Raji (cell line): ENCODE data around the gene EXOC4.

Source experiments
- POLR2A ChIP-seq: IDR thresholded peaks from 2 replicates; pipeline ENCODE4 v1.6.1; 2011; ENCODE audit warnings: low read depth, low read length, control low read depth; ENCODE audit not compliant: insufficient read depth

The EXOC4 gene

GRCh38 chr7:134019251-134019650 is 766.4 kb downstream of the EXOC4 start:
- TF ChIP-seq POLR2A, result no peak

DNA sequence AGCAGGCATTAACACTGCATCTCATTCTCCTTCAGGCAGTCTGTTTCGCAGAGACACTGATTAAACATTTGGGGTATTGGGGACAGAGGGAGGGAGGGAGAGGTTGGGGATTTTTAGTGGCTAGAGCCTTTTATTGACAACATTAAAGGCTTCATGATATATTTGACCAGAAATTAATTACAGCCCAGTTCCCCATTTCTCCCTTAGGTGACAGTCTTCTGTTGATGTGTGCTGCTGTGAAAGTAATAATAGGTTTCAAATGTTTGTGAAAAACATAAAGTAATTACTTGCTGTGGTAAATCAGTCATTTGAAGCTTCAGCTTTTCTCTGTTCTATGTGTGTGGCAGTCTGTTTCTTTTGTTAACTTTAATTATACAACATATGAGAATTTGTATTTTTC is 769.0 kb downstream of the EXOC4 start:
- no peak for TF ChIP-seq POLR2A

GRCh38 chr7:134022286-134022911 is 769.5 kb downstream of the EXOC4 start:
- no peak for TF ChIP-seq POLR2A

DNA sequence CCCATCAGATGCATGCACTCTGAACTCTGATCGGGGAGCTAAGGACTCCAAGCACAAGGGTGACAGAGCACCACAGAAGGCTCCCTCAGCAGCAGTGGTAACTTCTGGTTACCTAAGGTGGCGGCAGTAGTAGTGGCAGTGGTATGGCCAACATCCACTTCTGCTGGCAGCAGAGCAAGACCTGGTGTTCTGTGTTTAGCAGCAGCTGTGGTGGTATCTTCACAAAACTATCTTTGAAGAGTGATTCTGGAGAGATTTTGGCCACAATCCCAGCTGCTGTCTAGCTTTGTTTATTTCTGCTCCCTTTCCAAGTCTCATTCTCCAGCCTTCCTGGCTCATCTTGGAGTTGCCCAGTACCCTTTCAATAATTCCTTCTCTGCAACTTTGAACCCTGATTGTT is 771.9 kb downstream of the EXOC4 start:
- no peak for TF ChIP-seq POLR2A

DNA sequence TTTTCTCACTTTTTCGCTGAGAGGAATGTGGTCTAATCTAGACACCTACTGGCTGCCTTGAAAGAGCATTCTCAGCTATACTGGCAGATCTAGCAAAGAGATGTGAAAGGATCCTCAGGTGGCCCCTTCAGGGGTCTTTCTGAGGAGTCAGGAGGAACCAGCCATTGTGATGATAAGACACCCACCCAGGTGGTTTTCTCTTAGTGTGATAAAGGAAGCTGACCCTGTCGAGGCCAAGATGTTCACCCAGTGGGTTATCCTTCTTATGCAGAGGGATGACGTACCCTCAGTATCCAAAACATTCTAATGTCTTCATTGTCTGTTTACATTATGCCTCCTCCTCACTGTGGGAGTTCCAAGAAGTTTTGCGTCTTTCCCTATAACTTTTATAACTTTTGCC is 776.0 kb downstream of the EXOC4 start:
- no peak for TF ChIP-seq POLR2A

- TF ChIP-seq POLR2A, result no peak
Measured at GRCh38 chr7:134029743-134030142, 776.9 kb downstream of the EXOC4 start.

DNA sequence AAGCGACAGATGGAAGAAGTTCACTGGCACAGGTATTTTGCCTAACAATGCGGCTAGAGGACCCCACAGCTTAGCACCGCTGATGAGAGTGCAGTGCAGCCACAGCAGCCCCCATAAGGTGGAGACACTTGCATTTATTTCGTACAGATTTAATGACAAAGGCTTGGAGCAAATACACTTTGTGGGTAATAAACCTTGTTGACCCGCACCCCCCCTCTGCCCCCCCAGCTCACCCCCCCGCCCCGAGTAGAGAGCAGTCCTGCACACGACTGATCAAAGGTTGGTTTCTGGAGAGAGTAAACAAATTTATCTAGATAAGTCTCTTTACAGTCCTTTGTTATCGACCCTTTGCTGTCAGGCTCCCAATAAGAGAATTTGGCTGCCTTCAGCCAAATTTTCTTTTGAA is 777.6 kb downstream of the EXOC4 start:
- TF ChIP-seq POLR2A, result no peak

GRCh38 chr7:134031835-134032617 is 779.1 kb downstream of the EXOC4 start:
- no peak for TF ChIP-seq POLR2A

- no peak for TF ChIP-seq POLR2A
Measured at GRCh38 chr7:134034652-134035051, 781.8 kb downstream of the EXOC4 start.

DNA sequence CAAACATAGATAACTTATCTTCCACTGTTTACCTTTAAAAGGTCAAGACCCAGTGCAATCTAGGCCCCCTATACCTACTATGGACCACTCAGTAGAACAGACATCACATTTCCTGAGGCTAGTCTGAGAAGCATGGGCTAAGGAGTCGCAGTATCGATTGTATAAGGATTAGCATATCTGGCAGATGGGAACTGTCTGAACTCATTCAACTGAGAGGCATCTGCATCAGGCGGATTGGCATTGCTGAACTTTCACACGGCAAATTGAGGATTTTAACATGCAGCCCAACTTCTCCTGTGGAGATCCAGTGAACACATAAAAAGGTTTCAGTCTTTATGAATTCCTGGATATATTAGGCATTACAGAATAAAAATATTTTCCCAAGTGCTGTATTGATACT is 785.1 kb downstream of the EXOC4 start:
- TF ChIP-seq POLR2A, result no peak

DNA sequence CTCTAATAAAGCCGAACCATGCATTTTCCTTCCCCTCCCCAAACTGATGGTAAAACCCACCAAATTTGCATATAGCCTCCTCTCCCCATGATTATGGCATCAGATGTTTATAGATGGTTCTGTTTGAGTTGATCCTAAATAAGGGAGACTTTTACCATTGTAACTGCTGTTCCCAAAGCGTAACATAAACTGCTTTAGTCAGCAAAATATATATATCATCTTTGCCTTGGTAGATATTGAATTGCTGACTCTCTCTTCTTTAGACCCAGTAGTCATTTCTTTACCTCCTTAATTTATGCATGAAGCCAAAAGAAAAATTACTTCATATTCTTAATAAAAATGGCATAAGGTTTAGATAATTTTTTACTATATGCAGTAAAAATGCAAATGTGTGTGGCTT is 788.1 kb downstream of the EXOC4 start:
- no peak for TF ChIP-seq POLR2A

GRCh38 chr7:134041477-134041876 is 788.6 kb downstream of the EXOC4 start:
- TF ChIP-seq POLR2A, result no peak

- no peak for TF ChIP-seq POLR2A
Measured at GRCh38 chr7:134042307-134042706, 789.4 kb downstream of the EXOC4 start.

GRCh38 chr7:134044682-134045081 is 791.8 kb downstream of the EXOC4 start:
- no peak for TF ChIP-seq POLR2A

DNA sequence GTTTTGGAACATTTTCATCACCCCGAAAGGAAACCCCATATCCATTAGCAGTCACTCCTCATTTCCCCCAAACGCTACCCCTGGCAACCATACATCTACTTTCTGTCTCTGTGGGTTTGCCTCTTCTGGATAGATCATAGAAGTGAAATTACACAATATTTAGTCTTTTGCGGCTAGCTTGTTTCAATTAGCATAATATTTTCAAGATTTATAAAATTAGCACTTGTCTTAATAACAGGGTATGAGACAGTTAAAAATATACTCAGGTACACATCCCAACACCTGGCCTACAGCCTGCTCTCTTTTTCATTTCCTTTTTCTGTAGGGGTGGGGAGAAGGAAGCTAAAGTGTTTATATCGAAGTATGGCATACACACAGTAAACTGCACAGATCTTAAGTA is 792.8 kb downstream of the EXOC4 start:
- no peak for TF ChIP-seq POLR2A

DNA sequence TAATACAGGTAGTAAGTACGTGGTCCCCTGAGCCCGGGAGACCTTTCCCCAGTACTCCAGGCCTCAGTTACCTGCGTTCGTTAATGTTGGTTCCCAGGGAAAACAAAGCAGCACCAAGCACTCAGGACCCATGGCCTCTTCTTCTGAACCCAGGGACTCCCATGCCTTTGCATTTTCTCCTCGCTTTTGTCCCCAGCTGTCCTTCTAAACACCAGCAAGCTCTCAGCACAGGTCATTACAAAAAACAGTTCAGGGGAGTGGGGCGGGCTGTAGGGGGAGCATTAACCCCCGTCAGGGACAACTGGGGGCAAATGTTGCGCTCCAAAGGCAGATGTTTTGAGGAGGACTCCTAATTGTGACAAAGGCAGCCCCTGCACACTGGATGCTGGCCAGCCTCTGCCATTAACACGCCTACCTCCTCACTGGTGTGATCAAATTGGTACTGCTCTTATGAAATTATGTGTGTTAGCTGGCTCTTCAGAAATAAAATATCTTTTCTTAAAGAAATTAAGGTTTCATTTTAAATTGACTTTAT is 793.8 kb downstream of the EXOC4 start:
- TF ChIP-seq POLR2A, result no peak
